HL-60 (cell line): ENCODE measurements around the gene TMEM243.
A peak's percentile ranks its signal among the peaks of the same experiment; 100 is the strongest.

ENCODE experiments used
- DNase-seq, 2 experiments: peaks; one replicate each; pipeline ENCODE4 v3.0.0-alpha.2; 2010 to 2020; ENCODE audit warnings: low read depth in 1 of 2, low spot score in 1 of 2
- H3K27ac ChIP-seq: fragments of 250-450 bp; sonication (Bioruptor Pico); replicated peaks from 2 replicates; pipeline ENCODE4 v1.5.1; 2020; ENCODE audit warnings: mild to moderate bottlenecking, moderate library complexity
- H3K27me3 ChIP-seq: fragments of 250-450 bp; sonication (Bioruptor Pico); 2 replicates; pipeline ENCODE4 v1.5.1; 2021; ENCODE audit warnings: mild to moderate bottlenecking, moderate library complexity; ENCODE audit not compliant: insufficient read depth, poor library complexity, severe bottlenecking
- H3K4me3 ChIP-seq: replicated peaks from 2 replicates; pipeline ENCODE4 v1.5.1; 2011; ENCODE audit warnings: mild to moderate bottlenecking, control low read depth, low read length; ENCODE audit not compliant: insufficient read depth
- GABPA ChIP-seq: IDR thresholded peaks from 2 replicates; pipeline ENCODE4 v1.6.1; 2012; ENCODE audit warnings: low read depth
- POLR2AphosphoS5 ChIP-seq: IDR thresholded peaks from 2 replicates; pipeline ENCODE4 v1.6.1; 2012; ENCODE audit warnings: low read depth
- SPI1 ChIP-seq: IDR thresholded peaks from 2 replicates; pipeline ENCODE4 v1.6.1; 2012; ENCODE audit warnings: low read depth, mild to moderate bottlenecking, borderline replicate concordance
- TF ChIP-seq, protein P1 (sequence below): IDR thresholded peaks from one replicate; pipeline ENCODE4 v1.5.1; 2011; ENCODE audit warnings: low read length, control low read depth, inconsistent platforms; ENCODE audit not compliant: insufficient read depth
- TF ChIP-seq, protein P2 (sequence below): IDR thresholded peaks from 2 replicates; pipeline ENCODE4 v1.6.1; 2012; ENCODE audit warnings: low read depth; ENCODE audit not compliant: insufficient replicate concordance

The TMEM243 gene

DNA sequence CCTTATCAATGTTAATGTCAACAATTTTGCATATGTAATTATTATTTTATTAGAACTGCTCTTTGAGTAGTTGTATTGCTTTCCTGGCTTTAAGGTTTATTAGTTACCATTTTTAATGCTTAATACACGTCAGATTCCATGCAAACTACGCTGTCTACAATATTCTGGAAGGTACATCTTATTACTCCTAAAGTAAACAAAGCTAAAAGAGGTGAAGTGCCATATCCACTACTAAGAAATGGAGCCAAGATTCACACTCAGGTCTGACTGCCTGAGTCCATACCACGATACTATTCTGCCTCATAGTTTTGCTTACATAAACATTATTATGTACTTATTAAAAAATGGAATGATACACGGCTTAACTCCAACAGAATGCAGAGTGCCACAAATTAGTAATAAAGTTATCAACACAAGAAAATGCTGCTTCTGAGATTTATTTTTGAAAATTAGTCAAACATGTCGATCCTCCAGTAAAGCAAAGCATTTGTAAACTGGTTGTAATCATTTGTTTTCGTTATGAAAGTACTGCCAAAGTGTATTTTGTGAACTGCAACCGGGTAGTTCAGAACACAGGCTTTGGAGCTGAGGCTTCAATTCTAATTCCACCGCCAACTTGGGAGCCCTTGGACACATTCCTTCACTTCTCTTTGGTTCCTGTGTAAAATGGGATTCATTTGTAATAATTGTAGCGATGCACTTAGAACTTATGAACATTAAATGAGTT is 68.4 kb downstream of the TMEM243 start:
- Histone ChIP-seq H3K4me3 (peak overlapping the region; percentile 72), H3K27ac (peak overlapping the region; percentile 96), H3K27me3 (no peaks in the 10 kb centered on the region)
- TF ChIP-seq, protein P1, sequence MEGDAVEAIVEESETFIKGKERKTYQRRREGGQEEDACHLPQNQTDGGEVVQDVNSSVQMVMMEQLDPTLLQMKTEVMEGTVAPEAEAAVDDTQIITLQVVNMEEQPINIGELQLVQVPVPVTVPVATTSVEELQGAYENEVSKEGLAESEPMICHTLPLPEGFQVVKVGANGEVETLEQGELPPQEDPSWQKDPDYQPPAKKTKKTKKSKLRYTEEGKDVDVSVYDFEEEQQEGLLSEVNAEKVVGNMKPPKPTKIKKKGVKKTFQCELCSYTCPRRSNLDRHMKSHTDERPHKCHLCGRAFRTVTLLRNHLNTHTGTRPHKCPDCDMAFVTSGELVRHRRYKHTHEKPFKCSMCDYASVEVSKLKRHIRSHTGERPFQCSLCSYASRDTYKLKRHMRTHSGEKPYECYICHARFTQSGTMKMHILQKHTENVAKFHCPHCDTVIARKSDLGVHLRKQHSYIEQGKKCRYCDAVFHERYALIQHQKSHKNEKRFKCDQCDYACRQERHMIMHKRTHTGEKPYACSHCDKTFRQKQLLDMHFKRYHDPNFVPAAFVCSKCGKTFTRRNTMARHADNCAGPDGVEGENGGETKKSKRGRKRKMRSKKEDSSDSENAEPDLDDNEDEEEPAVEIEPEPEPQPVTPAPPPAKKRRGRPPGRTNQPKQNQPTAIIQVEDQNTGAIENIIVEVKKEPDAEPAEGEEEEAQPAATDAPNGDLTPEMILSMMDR, result no peak
- TF ChIP-seq, protein P2, sequence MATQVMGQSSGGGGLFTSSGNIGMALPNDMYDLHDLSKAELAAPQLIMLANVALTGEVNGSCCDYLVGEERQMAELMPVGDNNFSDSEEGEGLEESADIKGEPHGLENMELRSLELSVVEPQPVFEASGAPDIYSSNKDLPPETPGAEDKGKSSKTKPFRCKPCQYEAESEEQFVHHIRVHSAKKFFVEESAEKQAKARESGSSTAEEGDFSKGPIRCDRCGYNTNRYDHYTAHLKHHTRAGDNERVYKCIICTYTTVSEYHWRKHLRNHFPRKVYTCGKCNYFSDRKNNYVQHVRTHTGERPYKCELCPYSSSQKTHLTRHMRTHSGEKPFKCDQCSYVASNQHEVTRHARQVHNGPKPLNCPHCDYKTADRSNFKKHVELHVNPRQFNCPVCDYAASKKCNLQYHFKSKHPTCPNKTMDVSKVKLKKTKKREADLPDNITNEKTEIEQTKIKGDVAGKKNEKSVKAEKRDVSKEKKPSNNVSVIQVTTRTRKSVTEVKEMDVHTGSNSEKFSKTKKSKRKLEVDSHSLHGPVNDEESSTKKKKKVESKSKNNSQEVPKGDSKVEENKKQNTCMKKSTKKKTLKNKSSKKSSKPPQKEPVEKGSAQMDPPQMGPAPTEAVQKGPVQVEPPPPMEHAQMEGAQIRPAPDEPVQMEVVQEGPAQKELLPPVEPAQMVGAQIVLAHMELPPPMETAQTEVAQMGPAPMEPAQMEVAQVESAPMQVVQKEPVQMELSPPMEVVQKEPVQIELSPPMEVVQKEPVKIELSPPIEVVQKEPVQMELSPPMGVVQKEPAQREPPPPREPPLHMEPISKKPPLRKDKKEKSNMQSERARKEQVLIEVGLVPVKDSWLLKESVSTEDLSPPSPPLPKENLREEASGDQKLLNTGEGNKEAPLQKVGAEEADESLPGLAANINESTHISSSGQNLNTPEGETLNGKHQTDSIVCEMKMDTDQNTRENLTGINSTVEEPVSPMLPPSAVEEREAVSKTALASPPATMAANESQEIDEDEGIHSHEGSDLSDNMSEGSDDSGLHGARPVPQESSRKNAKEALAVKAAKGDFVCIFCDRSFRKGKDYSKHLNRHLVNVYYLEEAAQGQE, result no peak
- TF ChIP-seq POLR2AphosphoS5 (no peak), SPI1 (no peak), GABPA (no peak)
- DNase-seq, result no peak

DNA sequence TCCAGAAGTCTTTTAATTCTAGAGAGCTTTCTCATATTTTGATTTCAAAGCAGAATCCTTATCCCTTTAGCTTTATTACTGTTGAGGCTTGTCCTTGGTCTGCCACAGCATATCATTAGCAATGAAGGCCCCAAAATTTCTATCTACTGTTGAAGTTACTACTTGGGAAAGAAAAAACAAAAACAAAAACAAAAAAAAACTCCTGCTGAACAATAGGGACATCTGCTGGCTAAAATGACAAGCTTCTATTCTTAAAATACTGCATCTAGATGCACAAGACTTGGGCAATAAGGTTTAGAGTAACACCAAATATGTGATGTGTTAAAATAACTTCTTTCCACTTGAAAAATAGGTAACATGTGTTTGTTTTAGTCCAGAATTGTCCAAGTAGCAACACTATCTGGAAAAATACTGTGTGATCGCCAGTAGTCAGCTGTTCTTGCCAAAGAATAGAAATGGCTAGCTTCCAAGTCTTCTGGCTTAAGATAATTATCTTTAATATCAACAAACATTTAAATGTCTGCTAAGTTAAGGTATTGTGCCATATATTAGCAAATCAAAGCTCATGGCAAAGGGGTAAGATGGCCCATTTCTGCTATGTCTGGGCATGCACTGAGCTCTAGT is 71.1 kb downstream of the TMEM243 start:
- TF ChIP-seq GABPA, result no peak
- TF ChIP-seq, protein P2, result no peak
- TF ChIP-seq, protein P1, result peak; percentile 19
- H3K27me3 ChIP-seq, result no peaks in the 10 kb centered on the region
- no peak overlapping the region for H3K4me3 ChIP-seq
- no peak overlapping the region for H3K27ac ChIP-seq
- DNase-seq, result no peak

DNA sequence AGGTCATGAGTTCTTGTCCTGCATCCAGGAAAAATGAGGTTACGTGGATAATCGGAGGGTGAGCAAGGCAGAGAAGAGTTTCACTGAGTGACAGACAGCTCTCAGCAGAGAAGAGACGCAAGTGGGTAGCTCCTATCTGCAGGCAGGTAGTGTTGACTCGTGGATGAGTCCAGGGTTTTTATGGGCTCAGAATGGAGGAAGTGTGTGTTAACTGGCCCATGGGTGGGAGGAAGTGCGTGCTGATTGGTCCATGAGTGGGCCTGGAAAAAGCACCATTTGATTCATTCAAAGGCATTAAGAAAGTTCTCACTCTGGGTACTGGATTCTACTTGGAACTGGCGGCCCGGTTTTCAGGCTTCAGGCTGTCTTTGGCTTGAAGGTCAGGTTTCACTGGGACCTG is 72.0 kb downstream of the TMEM243 start:
- DNase-seq, result no peak
- TF ChIP-seq, protein P2, result no peak
- TF ChIP-seq SPI1, result peak; percentile 25; the same call in 1 of the 2 replicates
- H3K4me3 ChIP-seq, result no peak overlapping the region

More for the DNA sequence above, 72.0 kb downstream of the TMEM243 start:
- H3K27me3 ChIP-seq, result no peaks in the 10 kb centered on the region
- no peak overlapping the region for H3K27ac ChIP-seq
